Breast epithelium (tissue), 4 donors: ENCODE data around the gene PRODH2. TPM values are rescaled to one million over a fixed set of nuclear protein-coding genes. Genes with fewer than 3 reads are reported as not detected.

ENCODE experiments used
- DNase-seq, 2 donors: peaks; one replicate each; pipeline ENCODE4 v3.0.0-alpha.2; 2019; ENCODE audit warnings: low spot score in 2 of 2
- H3K27ac ChIP-seq, 2 donors: fragments of 200-600 bp; sonication (generic) in 1 of 2; one replicate each; pipeline ENCODE4 v1.5.1; 2016 to 2019; ENCODE audit warnings: mild to moderate bottlenecking in 1 of 2
- H3K27me3 ChIP-seq, 2 donors: fragments of 200-600 bp; sonication (generic) in 1 of 2; one replicate each; pipeline versions ENCODE4 v1.5.1 to v1.6.0; 2017 to 2019; ENCODE audit warnings: control low read depth in 1 of 2, mild to moderate bottlenecking in 1 of 2
- H3K36me3 ChIP-seq: fragments of 200-600 bp; one replicate; pipeline ENCODE4 v1.5.1; 2019
- H3K4me1 ChIP-seq, 2 donors: fragments of 200-600 bp; sonication (generic); one replicate each; pipeline ENCODE4 v1.5.1; 2016 to 2019; ENCODE audit warnings: control low read depth in 1 of 2
- H3K4me3 ChIP-seq, 3 donors: fragments of 200-600 bp; sonication (generic); 1 replicate in 2 of 3; 2 replicates in 1 of 3; pipeline ENCODE4 v1.5.1; 2016 to 2019; ENCODE audit warnings: mild to moderate bottlenecking in 3 of 3, moderate library complexity in 2 of 3
- H3K9me3 ChIP-seq, 2 donors: fragments of 200-600 bp; sonication (generic) in 1 of 2; one replicate each; pipeline ENCODE4 v1.5.1; 2016 to 2019; ENCODE audit warnings: control low read depth in 1 of 2
- CTCF ChIP-seq, 3 donors: fragments of 450-650 bp; IDR thresholded peaks; one replicate each; pipeline ENCODE4 v1.5.1; 2016 to 2017; ENCODE audit warnings: antibody characterized with exemption in 3 of 3, mild to moderate bottlenecking in 3 of 3, moderate library complexity in 3 of 3
- POLR2A ChIP-seq: fragments of 450-650 bp; IDR thresholded peaks from one replicate; pipeline ENCODE4 v1.6.1; 2016; ENCODE audit warnings: antibody characterized with exemption, mild to moderate bottlenecking, moderate library complexity
- POLR2AphosphoS5 ChIP-seq, 3 donors: sonication (generic); formaldehyde crosslinking; IDR thresholded peaks; one replicate each; pipeline ENCODE4 v1.6.1; 2017; ENCODE audit warnings: antibody characterized with exemption in 3 of 3
- intact Hi-C: fragments of 100-400 bp; cut with DNase I; formaldehyde crosslinking; loops from one replicate; pipeline ENCODE4 v1.15.1; 2023; ENCODE audit warnings: low total_unique reads
- total RNA-seq, 3 donors: library from RNA; depleted of rRNA; stranded (reverse); fragments of >200 nt; gene quantifications; one replicate each; pipeline ENCODE4 v1.1.0, GENCODE V29; 2016

The PRODH2 gene
- total RNA-seq, 3 donors from 2014 or later: not detected

- Histone ChIP-seq H3K27ac (peak within 1 kb of the TSS; percentile 98), H3K27me3 (no peaks in the 10 kb centered on the region), H3K36me3 (peaks cover 4% of the 10 kb centered on the region), H3K9me3 (no peaks in the 10 kb centered on the region), H3K4me1 (peaks cover 0 to 8% of the 10 kb centered on the region in 2 donors), H3K4me3 (peak within 1 kb of the TSS; percentile 76 to 92 (median 79))
- TF ChIP-seq POLR2A: peak; percentile 35
- TF ChIP-seq POLR2AphosphoS5 (IDR thresholded peaks at IDR 0.05): peak in 2 of 3 donors; percentile 53 to 55
- TF ChIP-seq CTCF (IDR thresholded peaks at IDR 0.05): no peak
- intact Hi-C loops: no loop called here
- no peak for DNase-seq
Observed at GRCh38 chr19:35756377-35757230, 56.0 kb downstream of the PRODH2 start, which contains the start of gene HSPB6. Gene HSPB6, minus strand, starts transcription at chr19:35757029. Its CDS starts 21 bp downstream, at chr19:35757008.

DNA sequence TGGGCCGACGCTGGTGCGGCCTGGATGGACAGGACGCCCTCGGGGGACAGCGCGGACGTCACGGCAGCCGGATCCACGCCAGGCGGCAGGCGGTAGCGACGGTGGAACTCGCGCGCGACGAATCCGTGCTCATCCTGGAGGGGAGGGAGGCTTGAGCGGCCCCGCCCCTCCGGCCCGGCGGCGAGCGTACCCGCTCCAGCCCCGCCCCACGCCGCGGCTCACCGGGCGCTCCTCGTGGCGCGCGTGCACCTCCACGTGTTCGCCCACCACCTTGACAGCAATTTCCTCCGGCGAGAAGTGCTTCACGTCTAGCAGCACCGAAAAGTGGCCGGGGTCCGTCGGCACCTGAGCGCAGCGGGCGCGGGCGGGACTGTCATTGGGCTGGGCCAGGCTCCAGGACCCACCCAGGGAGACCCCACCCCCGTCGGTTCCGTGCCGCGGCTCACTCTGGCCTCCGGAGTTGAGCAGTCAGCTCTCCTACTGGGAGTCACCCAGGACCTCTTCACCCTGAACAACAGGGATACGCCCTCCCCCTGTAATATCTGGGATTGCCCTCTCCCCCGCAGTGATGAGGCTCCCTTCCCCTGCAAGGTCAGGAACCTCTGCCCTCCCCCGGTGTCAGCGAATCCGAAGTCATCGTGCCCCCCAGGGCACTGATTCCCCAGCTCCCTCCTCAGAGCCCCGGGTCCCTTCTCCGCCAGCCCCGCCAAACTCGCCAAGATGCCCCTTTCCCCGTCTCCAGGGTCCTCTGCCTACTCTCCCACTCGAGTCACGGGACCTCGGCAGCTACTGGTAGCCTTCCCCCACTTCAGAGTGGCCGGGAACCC is 56.9 kb downstream of the PRODH2 start:
- H3K27me3 ChIP-seq: no peaks in the 10 kb centered on the region
- intact Hi-C loops: no loop called here
- peaks cover 0 to 8% of the 10 kb centered on the region in 2 donors for H3K4me1 ChIP-seq
- peaks cover 4% of the 10 kb centered on the region for H3K36me3 ChIP-seq
- H3K9me3 ChIP-seq: no peaks in the 10 kb centered on the region
- no peak for TF ChIP-seq POLR2A
- TF ChIP-seq POLR2AphosphoS5 (IDR thresholded peaks at IDR 0.05): peak; percentile 14 to 55 (median 44)
- TF ChIP-seq CTCF (IDR thresholded peaks at IDR 0.05): no peak
- peak overlapping the region; percentile 76 to 92 (median 79) for H3K4me3 ChIP-seq
- H3K27ac ChIP-seq: peak overlapping the region; percentile 98
- DNase-seq: peak; percentile 60 to 80

DNA sequence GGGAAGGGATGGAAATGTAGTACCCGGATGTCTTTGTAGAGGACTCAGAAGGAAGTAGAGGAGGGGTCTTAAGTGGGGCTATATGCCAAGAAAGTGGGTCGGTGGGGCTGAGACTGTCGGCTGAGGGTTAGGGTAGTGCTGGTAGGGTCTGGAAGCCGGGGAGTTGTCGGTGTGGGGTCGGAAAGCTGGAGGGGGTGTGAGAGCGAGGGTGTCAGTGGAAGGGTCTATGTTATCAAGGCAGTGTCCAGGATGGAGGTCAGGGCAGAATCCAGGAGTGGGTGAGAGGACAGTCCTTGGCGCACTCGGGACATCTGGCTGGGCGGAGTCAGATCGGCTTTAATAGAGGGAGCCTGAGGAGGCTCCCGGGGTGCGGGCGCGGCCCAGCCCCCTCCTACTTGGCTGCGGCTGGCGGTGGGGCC is 57.5 kb downstream of the PRODH2 start:
- Histone ChIP-seq H3K27ac (peak overlapping the region; percentile 98), H3K9me3 (no peaks in the 10 kb centered on the region), H3K36me3 (peaks cover 4% of the 10 kb centered on the region), H3K4me1 (peaks cover 2 to 8% of the 10 kb centered on the region in 2 donors), H3K4me3 (peak overlapping the region; percentile 76 to 92 (median 79)), H3K27me3 (no peaks in the 10 kb centered on the region)
- intact Hi-C loops: no loop called here
- no peak for DNase-seq
- no peak for TF ChIP-seq CTCF (IDR thresholded peaks at IDR 0.05)
- no peak for TF ChIP-seq POLR2AphosphoS5 (IDR thresholded peaks at IDR 0.05)
- TF ChIP-seq POLR2A: no peak

GRCh38 chr19:35754370-35755130 is 58.1 kb downstream of the PRODH2 start:
- H3K27me3 ChIP-seq: no peaks in the 10 kb centered on the region
- H3K36me3 ChIP-seq: peaks cover 4% of the 10 kb centered on the region
- peak overlapping the region; percentile 98 for H3K27ac ChIP-seq
- H3K9me3 ChIP-seq: no peaks in the 10 kb centered on the region
- intact Hi-C loops: no loop called here
- DNase-seq: no peak
- no peak for TF ChIP-seq CTCF (IDR thresholded peaks at IDR 0.05)
- no peak for TF ChIP-seq POLR2AphosphoS5 (IDR thresholded peaks at IDR 0.05)
- no peak for TF ChIP-seq POLR2A
- H3K4me1 ChIP-seq: peaks cover 2 to 8% of the 10 kb centered on the region in 2 donors
- peak overlapping the region in 2 of 3 donors; percentile 79 to 92 for H3K4me3 ChIP-seq
